T47D (cell line): ENCODE data around the gene NIT1.

Experiments
- DNase-seq, 2 experiments: peaks; one replicate each; pipeline versions ENCODE4 v3.0.0 to v3.0.0-alpha.2; 2011 to 2012; ENCODE audit warnings: low read depth in 1 of 2, low spot score in 1 of 2
- JUND ChIP-seq: IDR thresholded peaks from 2 replicates; pipeline ENCODE4 v1.6.1; 2012; ENCODE audit warnings: low read depth
- in situ Hi-C: cut with HindIII; loops from 2 replicates; pipeline ENCODE4 v1.10.0; 2016; ENCODE audit warnings: low sequenced_read_pairs, low pct_unique_long_range_greater_than_20kb

NIT1 gene

DNA sequence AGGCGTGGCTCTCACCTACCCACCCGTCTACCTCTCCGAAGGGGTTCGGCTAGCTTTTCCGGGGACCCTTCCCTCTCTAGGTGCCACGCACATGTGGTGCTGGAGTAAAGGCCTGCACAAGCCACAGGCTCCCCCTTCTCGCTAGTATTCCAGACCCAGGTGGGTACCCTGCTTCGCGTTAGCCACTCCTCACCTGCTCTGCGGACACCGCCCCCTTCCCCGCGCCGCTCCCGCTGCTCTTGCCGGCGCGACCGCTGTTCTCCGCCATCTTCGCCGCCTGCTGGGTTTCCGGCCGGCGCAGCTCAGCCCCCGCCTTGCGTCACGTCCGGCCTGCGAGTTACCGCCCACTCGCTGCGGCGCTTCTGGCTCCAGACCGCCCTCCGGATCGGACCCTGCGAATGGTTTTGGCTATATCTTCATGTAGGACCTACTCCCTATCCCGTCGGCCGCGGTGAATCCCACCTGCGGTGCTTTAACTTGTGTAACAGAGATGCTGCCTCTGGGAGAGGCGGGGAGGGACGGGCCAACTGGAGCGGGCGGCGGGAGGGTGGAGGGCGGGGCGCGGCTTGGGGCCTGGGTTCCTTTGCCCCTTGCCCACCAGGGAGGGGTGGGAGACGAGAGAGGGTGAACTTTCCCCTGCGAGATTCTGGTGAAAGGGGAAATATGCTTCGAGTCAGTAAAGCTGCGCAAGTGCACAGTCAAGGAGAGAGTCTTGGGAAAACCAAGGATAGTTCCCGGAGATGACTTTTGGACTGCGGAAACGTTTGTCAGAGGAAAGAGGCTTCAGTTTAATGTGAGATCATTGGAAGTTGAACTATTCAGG is at the start of gene NIT1, which contains the start of gene PFDN2:
NIT1 (plus strand) TSS at position 347 of the 823 bp plus-strand sequence; CDS start at position 419, 72 bp downstream.
PFDN2 (minus strand) TSS at position 279 of the 823 bp plus-strand sequence; CDS start at position 268, 11 bp downstream.
- peak; percentile 83 to 88 for DNase-seq
- in situ Hi-C loops = no loop called here
- no peak for TF ChIP-seq JUND

DNA sequence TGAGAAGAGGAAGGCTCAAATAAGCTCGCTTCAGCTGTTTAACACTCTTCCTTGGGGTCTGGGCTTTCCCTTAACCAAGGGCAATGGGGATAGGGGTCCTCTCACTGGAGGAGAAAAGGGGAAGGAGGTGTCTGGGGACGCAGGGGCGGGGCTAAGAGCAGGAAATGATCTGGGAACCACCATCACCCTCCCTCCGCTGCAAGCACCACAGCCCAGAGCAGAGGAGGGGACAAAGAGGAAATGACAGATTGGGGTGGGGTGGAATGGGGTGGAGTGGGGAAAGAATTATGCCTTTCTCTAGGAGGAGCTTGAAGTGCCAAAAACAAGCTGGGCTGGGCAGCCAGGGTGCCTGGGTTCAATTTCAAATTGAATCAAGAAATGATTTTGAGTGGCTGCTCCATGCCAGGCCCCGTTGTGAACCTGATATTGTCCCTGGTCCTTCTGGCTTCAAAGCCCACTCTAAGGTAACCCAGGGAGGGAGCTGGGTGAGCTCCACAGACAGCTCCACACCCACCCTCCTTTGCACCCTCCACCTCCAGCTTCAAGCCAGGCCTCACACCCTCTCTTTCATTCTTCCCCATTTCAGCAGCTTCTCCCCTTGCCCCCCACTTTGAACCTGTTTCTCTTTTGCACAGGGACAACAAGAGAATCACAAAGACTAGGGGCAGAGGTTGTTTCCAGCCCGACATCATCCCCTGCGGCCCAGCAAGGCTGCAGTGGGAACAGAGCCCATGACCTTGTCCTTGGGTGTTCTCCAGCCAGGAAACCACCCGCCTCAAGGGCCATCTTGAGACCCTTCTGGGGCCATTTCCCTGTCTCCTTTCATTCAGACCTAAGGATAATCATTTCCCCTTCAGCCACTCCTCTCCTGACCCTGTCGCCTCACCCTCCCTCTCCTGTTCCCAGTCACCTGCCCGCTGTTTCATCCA is 49.3 kb upstream of the NIT1 start:
- no peak for DNase-seq
- no peak for TF ChIP-seq JUND
- in situ Hi-C loops = no loop called here

DNA sequence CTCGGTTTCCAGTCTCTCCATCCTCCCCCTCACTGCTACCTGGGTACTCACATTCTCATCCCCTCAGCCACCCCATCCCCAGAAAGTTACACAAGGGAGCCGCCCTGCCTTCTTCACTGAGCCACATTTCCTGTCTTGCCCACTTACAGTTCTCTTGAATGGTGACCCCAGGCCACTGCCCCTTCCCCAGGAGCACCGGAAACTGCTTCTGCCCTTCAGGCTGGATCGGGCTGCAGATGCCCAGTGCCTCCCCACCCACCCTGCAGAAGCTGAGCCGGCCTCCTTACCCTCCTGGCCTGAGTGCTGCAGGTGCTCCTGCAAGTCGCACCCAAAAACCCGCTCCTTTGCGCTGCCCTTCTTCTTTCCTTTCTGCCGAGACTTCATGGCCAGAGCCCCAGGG is 48.7 kb upstream of the NIT1 start:
- TF ChIP-seq JUND = no peak
- in situ Hi-C loops = no loop called here
- DNase-seq = no peak

DNA sequence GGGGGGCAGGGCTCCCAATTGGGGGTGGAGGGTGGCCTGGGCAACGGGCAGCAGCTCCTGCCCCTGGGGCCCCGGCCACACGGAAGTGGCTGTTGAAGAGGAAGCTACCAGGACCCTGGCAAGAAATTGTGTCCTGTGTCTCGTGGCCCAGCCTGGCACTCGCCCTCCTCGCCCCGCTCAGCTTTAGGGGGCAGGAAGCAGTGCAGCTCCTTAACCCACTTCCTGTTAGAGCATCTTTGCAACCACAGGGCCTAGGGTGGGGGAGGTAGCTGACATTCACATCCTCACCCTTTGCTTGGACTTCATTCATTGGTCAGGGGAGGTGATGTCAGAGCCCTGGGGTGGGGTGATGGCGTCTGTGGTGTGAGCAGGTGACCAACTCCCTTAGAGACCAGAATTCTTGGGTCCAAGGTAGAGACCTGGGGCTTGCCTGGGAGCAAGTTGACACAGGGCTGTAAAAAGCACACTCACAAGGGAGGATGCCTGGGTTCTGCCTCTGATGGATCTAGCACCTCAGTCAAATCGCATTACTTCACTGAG is 48.1 kb upstream of the NIT1 start, which contains the start of gene ARHGAP30:
ARHGAP30 (minus strand) TSS at position 161 of the 540 bp plus-strand sequence. CDS start 267 bp downstream, outside the sequence.
- in situ Hi-C loops = no loop called here
- no peak for DNase-seq
- TF ChIP-seq JUND = no peak

DNA sequence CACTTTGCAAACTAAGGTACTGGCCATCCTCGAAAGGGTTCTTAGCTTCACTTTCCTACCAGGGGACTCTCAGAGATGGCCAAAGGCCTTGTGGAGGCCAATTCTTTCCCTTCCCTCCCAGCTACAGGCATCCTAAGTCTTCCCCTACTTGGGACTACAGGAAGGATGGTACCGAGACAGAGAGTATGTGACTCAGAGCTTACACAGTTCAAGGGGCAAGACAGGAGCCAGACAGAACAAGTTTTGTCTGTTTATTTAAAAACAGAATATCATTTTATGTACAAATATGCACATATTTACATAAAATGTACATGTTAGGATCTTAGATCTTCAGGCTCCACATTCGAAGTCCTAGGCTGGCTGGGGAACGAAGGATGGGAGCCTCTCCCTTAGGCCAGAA is 47.1 kb upstream of the NIT1 start:
- in situ Hi-C loops = no loop called here
- TF ChIP-seq JUND = no peak
- no peak for DNase-seq

DNA sequence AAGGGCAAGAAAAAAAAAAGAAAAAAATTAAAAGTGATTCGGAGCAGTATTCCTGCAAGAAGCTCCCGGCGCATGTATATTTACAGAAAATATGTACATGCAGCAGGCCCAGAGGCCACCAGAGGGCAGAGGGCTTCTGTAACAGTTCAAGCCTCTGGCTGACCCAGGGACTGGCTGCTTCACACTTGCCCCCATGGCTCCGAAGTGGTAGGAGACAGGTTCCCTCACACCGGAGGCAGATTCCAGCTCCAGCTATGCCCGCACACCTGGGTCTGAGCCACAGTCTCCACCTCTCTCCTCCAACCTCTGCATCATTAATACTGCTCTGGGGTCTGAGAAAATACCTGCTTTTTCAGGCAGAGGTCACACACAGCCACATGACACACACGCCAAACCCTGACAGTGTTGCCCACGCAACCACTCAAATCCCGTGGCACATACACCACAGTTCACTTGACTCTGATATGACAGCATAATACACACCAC is 46.0 kb upstream of the NIT1 start:
- DNase-seq = peak; percentile 81 to 84
- no peak for TF ChIP-seq JUND
- in situ Hi-C loops = no loop called here

DNA sequence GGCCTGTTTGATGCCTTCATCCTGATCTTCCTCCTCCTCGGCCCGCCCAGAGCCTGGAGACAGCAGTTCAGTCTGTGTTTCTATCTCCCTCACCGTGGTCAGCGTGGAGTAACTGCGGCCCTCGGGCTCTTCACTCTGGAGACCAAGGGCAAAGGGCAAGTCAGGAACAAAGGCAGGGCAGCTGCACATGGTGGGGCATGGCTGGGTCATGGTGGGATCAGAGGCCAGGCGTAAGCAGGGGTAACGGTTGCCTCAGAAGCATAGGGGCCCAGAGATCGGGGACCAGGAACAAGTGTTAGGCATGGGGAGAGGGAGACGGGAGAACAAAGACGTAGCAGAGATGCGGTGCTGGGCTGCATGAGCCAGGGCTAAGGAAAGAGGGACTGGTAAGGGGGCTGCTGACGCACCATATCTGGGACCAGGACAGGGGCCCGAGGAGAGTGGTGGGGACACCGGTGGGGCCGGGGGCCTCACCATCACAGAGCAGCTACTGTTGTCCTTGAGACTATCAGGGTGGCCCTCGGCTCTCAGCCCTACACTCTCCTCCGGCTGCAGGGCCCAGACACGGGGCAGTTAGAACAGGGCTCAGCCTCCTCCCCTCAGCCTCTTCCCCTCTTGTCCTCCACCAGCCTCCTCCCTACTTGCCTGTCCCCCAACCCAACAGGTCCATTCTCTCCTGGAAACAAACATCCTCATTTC is 45.0 kb upstream of the NIT1 start:
- in situ Hi-C loops = no loop called here
- TF ChIP-seq JUND = no peak
- DNase-seq = no peak

DNA sequence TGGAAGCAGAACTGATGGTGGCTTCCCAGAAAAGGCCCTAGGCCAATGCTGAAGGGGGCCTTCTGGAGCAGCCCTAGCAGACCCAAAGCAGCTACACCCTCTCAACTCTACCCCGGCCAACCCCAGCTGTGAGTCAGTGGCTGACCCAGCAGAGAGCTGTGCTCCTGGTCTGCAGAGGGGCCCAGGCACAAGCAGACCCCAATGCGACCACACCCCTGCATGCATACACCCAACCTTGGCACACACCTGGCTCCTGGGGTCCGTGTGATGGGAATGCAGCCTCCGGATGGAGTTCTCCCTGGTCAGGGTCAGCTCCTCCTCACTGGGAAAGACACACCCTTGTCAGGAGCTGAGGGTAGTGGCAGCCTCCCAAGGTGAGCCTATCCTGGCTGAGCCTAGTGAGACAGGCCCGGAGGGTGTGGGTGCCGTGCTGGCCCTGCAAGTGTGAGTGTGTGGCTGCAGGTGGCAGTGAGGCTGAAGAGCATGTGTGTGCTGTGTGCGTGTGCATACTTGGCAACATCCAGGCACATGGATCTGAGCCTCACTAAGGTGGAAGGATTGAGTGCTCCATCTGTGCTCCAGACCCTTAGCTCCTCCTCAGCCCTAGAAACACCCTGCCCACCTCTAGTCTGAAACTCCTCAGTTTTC is 44.3 kb upstream of the NIT1 start:
- TF ChIP-seq JUND = no peak
- DNase-seq = peak in 1 of 2 experiments; percentile 58
- in situ Hi-C loops = no loop called here

GRCh38 chr1:161074676-161075368 is 43.1 kb upstream of the NIT1 start:
- no peak for TF ChIP-seq JUND
- in situ Hi-C loops = no loop called here
- DNase-seq = peak; percentile 41 to 76

DNA sequence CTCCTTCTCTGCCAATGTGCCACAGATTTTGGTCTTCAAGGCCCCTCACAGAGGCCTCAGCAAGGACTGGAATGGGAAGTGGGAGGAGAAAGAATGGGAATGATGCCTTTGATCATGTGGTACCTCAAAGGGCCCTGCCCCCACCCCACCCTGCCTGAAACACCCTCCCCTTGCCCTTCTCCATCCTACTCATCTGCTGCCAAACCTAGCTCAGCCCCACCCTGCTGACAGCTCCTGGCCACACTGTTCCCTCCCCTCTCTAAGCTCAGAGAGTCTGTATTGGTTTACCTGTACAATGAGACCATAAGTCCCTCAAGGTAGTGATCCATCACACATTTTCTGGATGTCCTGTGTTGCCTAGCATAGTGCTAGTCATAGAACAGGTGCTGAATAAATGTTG is 41.5 kb upstream of the NIT1 start:
- no peak for TF ChIP-seq JUND
- DNase-seq = no peak
- in situ Hi-C loops = no loop called here

- no peak for DNase-seq
- TF ChIP-seq JUND = no peak
- in situ Hi-C loops = no loop called here
Observed at GRCh38 chr1:161077426-161077825, 40.5 kb upstream of the NIT1 start.
